Subcutaneous abdominal adipose tissue (tissue), 5 donors: ENCODE data around the gene PSMB1.
A peak's percentile ranks its signal among the peaks of the same experiment; 100 is the strongest.

Experiments used
- H3K27ac ChIP-seq: one replicate; pipeline ENCODE4 v1.7.0; 2013; ENCODE audit warnings: low read depth, mild to moderate bottlenecking, inconsistent platforms, low read length, moderate library complexity
- H3K27me3 ChIP-seq, 5 donors: one replicate each; pipeline ENCODE4 v1.7.0; 2013; ENCODE audit warnings: low read length in 5 of 5, inconsistent platforms in 1 of 5; ENCODE audit not compliant: control insufficient read depth in 5 of 5, insufficient read depth in 4 of 5
- H3K36me3 ChIP-seq, 5 donors: one replicate each; pipeline ENCODE4 v1.7.0; 2013; ENCODE audit warnings: low read length in 5 of 5; ENCODE audit not compliant: control insufficient read depth in 5 of 5, insufficient read depth in 5 of 5
- H3K4me1 ChIP-seq, 5 donors: one replicate each; pipeline ENCODE4 v1.7.0; 2013; ENCODE audit warnings: low read length in 5 of 5, mild to moderate bottlenecking in 3 of 5, moderate library complexity in 1 of 5; ENCODE audit not compliant: control insufficient read depth in 5 of 5, insufficient read depth in 5 of 5
- H3K4me3 ChIP-seq, 5 donors: one replicate each; pipeline ENCODE4 v1.7.0; 2013; ENCODE audit warnings: low read length in 5 of 5, low read depth in 1 of 5
- H3K9ac ChIP-seq, 5 donors: one replicate each; pipeline ENCODE4 v1.7.0; 2013; ENCODE audit warnings: low read length in 5 of 5, mild to moderate bottlenecking in 4 of 5, moderate library complexity in 3 of 5
- H3K9me3 ChIP-seq, 5 donors: one replicate each; pipeline ENCODE4 v1.7.0; 2013; ENCODE audit warnings: low read length in 5 of 5; ENCODE audit not compliant: control insufficient read depth in 5 of 5
- donor health status: healthy.
- donor health status: healthy.
- donor health status: healthy.
- donor health status: healthy.
- donor health status: healthy.

PSMB1 gene

GRCh38 chr6:170572704-170573466 lies 19.8 kb upstream of the PSMB1 start:
- H3K4me3 ChIP-seq: no peak overlapping the region
- no peaks in the 10 kb centered on the region for H3K4me1 ChIP-seq
- H3K9me3 ChIP-seq: no peaks in the 10 kb centered on the region
- H3K36me3 ChIP-seq: peaks cover 58 to 93% (median 64%) of the 10 kb centered on the region in 5 donors
- no peaks in the 10 kb centered on the region for H3K27me3 ChIP-seq
- H3K27ac ChIP-seq: no peak overlapping the region
- no peak overlapping the region for H3K9ac ChIP-seq

GRCh38 chr6:170564936-170565530 lies 11.9 kb upstream of the PSMB1 start:
- Histone ChIP-seq H3K9me3 (no peaks in the 10 kb centered on the region), H3K4me3 (no peak overlapping the region), H3K4me1 (no peaks in the 10 kb centered on the region), H3K27me3 (no peaks in the 10 kb centered on the region), H3K36me3 (peaks cover 42 to 74% (median 61%) of the 10 kb centered on the region in 5 donors), H3K9ac (no peak overlapping the region), H3K27ac (no peak overlapping the region)

- no peak overlapping the region for H3K9ac ChIP-seq
- H3K36me3 ChIP-seq: peaks cover 33 to 65% (median 43%) of the 10 kb centered on the region in 5 donors
- H3K4me3 ChIP-seq: no peak overlapping the region
- H3K4me1 ChIP-seq: peaks cover 0 to under 1% (median 0%) of the 10 kb centered on the region in 5 donors
- H3K9me3 ChIP-seq: no peaks in the 10 kb centered on the region
- H3K27me3 ChIP-seq: no peaks in the 10 kb centered on the region
- H3K27ac ChIP-seq: no peak overlapping the region
Measured at GRCh38 chr6:170561555-170561954, 8.4 kb upstream of the PSMB1 start.

- H3K36me3 ChIP-seq: peaks cover 0 to 25% (median 14%) of the 10 kb centered on the region in 5 donors
- H3K27me3 ChIP-seq: no peaks in the 10 kb centered on the region
- H3K9ac ChIP-seq: peak overlapping the region; percentile 57 to 99 (median 99)
- H3K27ac ChIP-seq: no peak overlapping the region
- peak overlapping the region; percentile 83 to 100 (median 98) for H3K4me3 ChIP-seq
- no peaks in the 10 kb centered on the region for H3K9me3 ChIP-seq
- peaks cover 12 to 51% (median 43%) of the 10 kb centered on the region in 5 donors for H3K4me1 ChIP-seq
Measured at GRCh38 chr6:170555305-170555704, 2.2 kb upstream of the PSMB1 start.

- Histone ChIP-seq H3K4me1 (peaks cover 12 to 57% (median 48%) of the 10 kb centered on the region in 5 donors), H3K9me3 (no peaks in the 10 kb centered on the region), H3K27ac (peak overlapping the region; percentile 82), H3K9ac (peak overlapping the region; percentile 97 to 99 (median 99)), H3K36me3 (peaks cover 4 to 31% (median 11%) of the 10 kb centered on the region in 5 donors), H3K27me3 (no peaks in the 10 kb centered on the region), H3K4me3 (peak overlapping the region; percentile 83 to 100 (median 98))
Measured at GRCh38 chr6:170554796-170555137, 1.7 kb upstream of the PSMB1 start.

- Histone ChIP-seq H3K9me3 (no peaks in the 10 kb centered on the region), H3K9ac (peak within 1 kb of the TSS; percentile 97 to 99 (median 99)), H3K27ac (peak within 1 kb of the TSS; percentile 82), H3K4me1 (peaks cover 12 to 62% (median 54%) of the 10 kb centered on the region in 5 donors), H3K27me3 (no peaks in the 10 kb centered on the region), H3K4me3 (peak within 1 kb of the TSS; percentile 83 to 100 (median 99)), H3K36me3 (peaks cover 5 to 31% (median 9%) of the 10 kb centered on the region in 5 donors)
Measured at GRCh38 chr6:170554013-170554795, 1.1 kb upstream of the PSMB1 start, which contains the start of gene TBP. TBP (plus strand) TSS chr6:170554369; CDS start chr6:170557030, 2,661 bp downstream.

- Histone ChIP-seq H3K36me3 (peaks cover 5 to 26% (median 6%) of the 10 kb centered on the region in 5 donors), H3K27me3 (no peaks in the 10 kb centered on the region), H3K4me3 (peak overlapping the region; percentile 83 to 100 (median 99)), H3K27ac (peak overlapping the region; percentile 82), H3K9me3 (no peaks in the 10 kb centered on the region), H3K9ac (peak overlapping the region; percentile 90 to 99 (median 99)), H3K4me1 (peaks cover 12 to 68% (median 57%) of the 10 kb centered on the region in 5 donors)
Measured at GRCh38 chr6:170553534-170554012, 466 bp upstream of the PSMB1 start.

- Histone ChIP-seq H3K27me3 (no peaks in the 10 kb centered on the region), H3K4me1 (peaks cover 0 to 39% (median 23%) of the 10 kb centered on the region in 5 donors), H3K9ac (no peak overlapping the region), H3K36me3 (peaks cover 65 to 87% (median 66%) of the 10 kb centered on the region in 5 donors), H3K4me3 (no peak overlapping the region), H3K9me3 (no peaks in the 10 kb centered on the region), H3K27ac (no peak overlapping the region)
Measured at GRCh38 chr6:170545405-170545804, 7.7 kb downstream of the PSMB1 start.

GRCh38 chr6:170542031-170542719 lies 10.9 kb downstream of the PSMB1 start:
- H3K27me3 ChIP-seq: no peaks in the 10 kb centered on the region
- peak overlapping the region; percentile 15 for H3K27ac ChIP-seq
- H3K36me3 ChIP-seq: peaks cover 62 to 91% (median 78%) of the 10 kb centered on the region in 5 donors
- no peak overlapping the region for H3K4me3 ChIP-seq
- H3K9me3 ChIP-seq: no peaks in the 10 kb centered on the region
- no peak overlapping the region for H3K9ac ChIP-seq
- H3K4me1 ChIP-seq: peaks cover 0 to 21% (median 12%) of the 10 kb centered on the region in 5 donors
